ENCODE measurements around the gene ARHGAP22. TPM values are rescaled to one million over a fixed set of nuclear protein-coding genes. Genes with fewer than 3 reads are reported as not detected.

ARHGAP22 gene
- total RNA-seq, 1 donor from 2014 or later, result 24.5 TPM

DNA sequence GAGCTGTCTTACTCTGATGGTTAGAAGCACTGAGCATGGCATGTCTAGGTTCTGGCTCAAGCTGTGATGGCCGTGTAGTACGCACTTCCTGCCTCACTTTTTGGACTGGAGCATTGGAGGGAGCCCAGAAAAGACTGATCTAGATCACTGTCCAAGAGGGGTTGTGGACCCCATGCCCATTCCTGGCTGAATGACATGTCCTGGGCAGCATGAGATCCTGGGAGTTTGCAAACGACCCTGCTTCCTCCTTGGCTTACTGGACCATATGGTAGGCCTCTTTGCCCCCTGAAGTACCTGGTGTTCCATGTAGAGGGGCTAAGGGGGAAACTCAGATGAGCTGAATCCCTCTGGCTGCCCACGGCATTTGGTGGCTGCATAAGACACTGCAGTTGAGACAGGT lies 36.7 kb downstream of the ARHGAP22 start:
- TF ChIP-seq, protein P1, sequence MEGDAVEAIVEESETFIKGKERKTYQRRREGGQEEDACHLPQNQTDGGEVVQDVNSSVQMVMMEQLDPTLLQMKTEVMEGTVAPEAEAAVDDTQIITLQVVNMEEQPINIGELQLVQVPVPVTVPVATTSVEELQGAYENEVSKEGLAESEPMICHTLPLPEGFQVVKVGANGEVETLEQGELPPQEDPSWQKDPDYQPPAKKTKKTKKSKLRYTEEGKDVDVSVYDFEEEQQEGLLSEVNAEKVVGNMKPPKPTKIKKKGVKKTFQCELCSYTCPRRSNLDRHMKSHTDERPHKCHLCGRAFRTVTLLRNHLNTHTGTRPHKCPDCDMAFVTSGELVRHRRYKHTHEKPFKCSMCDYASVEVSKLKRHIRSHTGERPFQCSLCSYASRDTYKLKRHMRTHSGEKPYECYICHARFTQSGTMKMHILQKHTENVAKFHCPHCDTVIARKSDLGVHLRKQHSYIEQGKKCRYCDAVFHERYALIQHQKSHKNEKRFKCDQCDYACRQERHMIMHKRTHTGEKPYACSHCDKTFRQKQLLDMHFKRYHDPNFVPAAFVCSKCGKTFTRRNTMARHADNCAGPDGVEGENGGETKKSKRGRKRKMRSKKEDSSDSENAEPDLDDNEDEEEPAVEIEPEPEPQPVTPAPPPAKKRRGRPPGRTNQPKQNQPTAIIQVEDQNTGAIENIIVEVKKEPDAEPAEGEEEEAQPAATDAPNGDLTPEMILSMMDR (conservative IDR thresholded peaks at IDR 0.05; ENCODE audit: low read depth, low read length), result no peak
- H3K4me3 ChIP-seq (ENCODE audit: low read depth, low read length), result no peak overlapping the region
- no peak for DNase-seq (ENCODE audit: low read depth)

DNA sequence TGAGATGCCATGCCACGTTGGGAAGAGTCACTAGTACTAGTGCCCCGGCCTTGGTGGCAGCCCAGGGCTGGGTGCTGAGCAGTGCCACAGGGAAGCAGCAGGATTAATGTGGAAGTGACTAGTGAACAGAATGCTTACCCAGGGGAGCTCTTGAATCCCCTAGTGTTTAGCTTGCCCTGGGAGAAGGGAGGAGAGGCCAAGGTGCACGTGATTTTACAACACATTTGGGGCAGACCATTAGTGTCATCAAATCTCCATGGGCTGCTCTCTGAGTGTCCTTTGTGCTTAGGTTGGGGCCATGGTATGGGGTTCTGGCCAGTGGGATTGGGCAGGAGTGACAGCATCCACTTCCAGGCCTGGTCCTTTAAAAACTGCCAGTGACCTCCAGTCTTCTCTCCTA lies 37.5 kb downstream of the ARHGAP22 start:
- DNase-seq (ENCODE audit: low read depth), result no peak
- TF ChIP-seq, protein P1 (conservative IDR thresholded peaks at IDR 0.05; ENCODE audit: low read depth, low read length), result no peak
- H3K4me3 ChIP-seq (ENCODE audit: low read depth, low read length), result no peak overlapping the region

DNA sequence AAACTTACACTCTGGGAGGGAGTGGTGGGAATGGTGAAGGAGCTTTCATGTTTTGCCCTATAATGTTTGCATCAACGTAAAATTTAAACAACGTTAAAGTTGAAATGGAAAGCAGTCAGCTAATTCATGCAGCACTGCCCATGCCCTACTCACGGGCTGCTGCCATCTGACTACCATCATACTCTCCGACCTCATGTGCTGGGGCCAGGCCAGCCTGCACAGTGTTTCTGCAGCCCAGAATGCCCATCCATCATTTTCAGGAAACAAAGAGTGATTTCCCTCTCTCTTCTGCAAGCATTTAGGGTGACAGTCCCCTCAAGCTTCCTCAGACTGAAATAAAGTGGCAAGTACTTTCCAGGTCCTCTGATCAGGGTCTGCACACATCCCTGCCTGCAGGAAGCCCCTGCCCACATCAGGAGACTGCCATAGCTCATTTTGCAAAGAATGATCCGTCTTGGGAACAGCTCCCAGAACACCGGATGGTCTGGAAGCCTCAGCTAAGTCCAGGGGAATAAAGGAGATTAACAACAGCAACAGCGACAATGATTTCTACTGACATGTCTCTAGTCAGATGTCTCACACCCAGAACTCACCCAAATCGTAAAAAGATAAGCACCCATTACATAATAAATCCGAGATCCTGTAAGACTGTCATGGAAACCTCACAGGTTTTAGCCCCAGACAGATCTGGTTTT lies 40.3 kb downstream of the ARHGAP22 start:
- H3K4me3 ChIP-seq (ENCODE audit: low read depth, low read length), result no peak overlapping the region
- no peak for DNase-seq (ENCODE audit: low read depth)
- TF ChIP-seq, protein P1 (conservative IDR thresholded peaks at IDR 0.05; ENCODE audit: low read depth, low read length), result no peak

DNA sequence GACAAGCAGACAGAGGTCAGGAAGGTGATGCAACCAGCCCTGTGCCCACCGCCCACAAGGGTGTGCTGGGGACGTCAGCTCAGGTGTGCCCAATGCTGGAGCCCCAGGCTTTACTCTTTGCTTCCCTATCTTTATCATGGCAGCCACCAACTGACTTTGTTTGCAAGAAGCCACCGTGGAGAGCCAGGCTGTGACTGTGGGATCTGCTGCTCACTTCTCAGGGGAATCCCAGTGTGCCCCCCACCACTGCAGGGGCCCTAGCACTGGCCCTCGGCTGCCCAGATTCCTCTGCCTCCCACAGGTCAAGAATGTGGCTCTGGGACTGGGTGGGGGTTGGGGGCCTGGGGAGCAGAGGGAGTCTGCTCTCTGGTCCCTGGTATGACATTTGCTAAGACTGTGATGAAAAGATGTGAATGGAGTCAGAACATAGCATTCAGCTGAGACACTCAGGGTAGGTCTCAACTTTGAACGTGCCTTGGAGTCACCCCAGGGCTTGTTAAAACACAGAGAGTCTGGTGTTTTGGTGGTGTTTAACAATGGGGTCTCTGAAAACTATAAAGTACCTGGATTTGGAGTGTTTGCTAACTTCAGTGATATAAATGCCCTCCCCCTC lies 47.3 kb downstream of the ARHGAP22 start:
- TF ChIP-seq, protein P1 (conservative IDR thresholded peaks at IDR 0.05; ENCODE audit: low read depth, low read length), result no peak

DNA sequence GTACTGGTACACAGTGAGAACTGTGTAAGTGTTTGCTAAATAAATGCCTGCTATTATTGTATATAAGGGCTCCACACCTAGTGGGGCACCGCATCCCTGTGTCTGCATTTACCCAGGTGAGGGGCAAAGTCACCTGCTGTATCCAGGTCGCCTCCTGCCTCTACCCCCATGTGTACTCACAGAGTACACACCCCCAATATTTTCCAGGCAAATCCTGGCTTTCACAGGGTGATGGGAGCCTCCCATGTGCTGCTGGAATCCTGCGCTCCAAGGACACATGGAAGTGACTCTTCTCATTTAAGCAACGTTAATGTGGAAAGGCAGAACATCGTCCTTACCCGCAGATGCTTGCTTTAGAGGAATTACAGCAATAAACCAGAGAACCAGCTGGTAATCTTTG lies 48.2 kb downstream of the ARHGAP22 start:
- H3K4me3 ChIP-seq (ENCODE audit: low read depth, low read length), result no peak overlapping the region
- TF ChIP-seq, protein P1 (conservative IDR thresholded peaks at IDR 0.05; ENCODE audit: low read depth, low read length), result no peak
- DNase-seq (ENCODE audit: low read depth), result no peak

More for the DNA sequence above, 47.3 kb downstream of the ARHGAP22 start:
- H3K4me3 ChIP-seq (ENCODE audit: low read depth, low read length), result no peak overlapping the region
- DNase-seq (ENCODE audit: low read depth), result no peak

DNA sequence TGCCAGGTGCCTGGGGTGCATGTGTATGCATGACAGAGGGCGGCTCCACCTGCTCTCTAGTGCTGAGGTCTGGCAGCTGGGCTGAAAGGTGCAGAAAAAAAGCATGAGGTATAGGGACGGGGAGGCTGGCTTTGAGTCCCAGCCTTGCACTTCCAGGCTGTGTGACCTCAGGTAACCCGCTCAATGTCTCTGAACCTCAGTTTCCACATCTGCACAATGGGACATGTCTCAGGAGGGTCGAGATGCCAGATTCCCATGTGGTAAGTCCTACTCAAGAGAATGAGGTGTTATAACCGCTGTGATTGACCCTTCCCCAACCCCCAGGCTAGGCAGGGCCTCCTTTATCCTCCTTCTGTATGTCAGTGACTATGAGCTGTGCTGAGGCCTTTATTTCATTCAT lies 48.8 kb downstream of the ARHGAP22 start:
- no peak overlapping the region for H3K4me3 ChIP-seq (ENCODE audit: low read depth, low read length)
- no peak for DNase-seq (ENCODE audit: low read depth)
- TF ChIP-seq, protein P1 (conservative IDR thresholded peaks at IDR 0.05; ENCODE audit: low read depth, low read length), result no peak
